HG02759 (cell line): ENCODE results near the gene DOCK4.

Experiments
- ATAC-seq: cut with Tn5 transposase; IDR thresholded peaks from one replicate; pipeline ENCODE4 v1.9.1; 2021; ENCODE audit warnings: mild to moderate bottlenecking, moderate library complexity; ENCODE audit not compliant: unreplicated experiment

Gene DOCK4

GRCh38 chr7:112116894-112117293 is 89.3 kb downstream of the DOCK4 start:
- ATAC-seq: no peak

DNA sequence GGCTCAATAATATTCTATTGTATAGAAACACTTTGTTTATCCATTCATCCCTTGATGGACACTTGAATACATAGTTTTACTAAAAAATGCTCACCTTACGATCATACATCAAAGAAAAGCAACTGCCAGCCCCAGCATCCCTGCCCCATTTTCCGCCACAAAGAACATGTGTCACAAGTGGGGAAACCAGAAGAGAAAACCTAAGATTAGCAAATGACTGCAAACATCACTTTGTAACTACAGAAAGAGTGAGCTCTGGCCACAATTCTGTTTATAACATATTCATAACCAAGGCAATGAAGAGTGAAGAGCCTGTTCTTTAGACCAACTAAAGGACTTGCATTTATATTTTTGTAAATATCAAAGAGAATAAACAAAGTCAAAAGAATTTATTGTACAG is 89.8 kb downstream of the DOCK4 start:
- no peak for ATAC-seq

- no peak for ATAC-seq
Observed at GRCh38 chr7:112115880-112116279, 90.3 kb downstream of the DOCK4 start.

DNA sequence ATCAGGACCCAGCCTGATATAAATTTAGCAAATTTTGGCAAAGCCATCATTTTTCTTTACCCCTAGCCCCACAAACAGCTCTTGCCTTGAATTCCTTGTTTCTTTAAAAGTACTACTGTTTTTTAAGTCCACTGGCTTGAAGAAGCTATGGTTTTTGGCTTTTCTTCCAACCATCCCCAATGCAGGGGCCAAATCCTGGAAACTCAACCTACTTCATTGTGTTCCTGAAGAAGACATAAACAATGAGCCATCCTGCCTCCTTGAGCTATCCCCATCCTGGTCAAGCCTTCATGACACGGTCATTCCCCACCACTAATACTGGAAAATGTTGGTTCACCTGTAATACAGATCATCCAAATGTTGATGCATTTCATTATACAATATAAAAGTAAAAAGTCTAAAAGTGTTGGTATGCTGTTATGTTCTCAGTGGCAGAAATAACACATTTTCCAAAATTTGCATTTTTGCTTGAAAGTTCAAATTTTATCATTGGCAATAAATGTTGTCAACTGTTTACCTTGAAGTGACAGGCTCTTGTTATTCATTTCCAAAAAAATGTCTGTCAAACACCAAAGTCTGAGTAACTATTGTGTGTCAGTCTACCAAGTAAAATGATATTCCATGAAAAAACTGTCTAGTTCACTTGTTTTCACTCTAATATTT is 92.2 kb downstream of the DOCK4 start:
- ATAC-seq: no peak

GRCh38 chr7:112112822-112113255 is 93.4 kb downstream of the DOCK4 start:
- ATAC-seq: no peak

DNA sequence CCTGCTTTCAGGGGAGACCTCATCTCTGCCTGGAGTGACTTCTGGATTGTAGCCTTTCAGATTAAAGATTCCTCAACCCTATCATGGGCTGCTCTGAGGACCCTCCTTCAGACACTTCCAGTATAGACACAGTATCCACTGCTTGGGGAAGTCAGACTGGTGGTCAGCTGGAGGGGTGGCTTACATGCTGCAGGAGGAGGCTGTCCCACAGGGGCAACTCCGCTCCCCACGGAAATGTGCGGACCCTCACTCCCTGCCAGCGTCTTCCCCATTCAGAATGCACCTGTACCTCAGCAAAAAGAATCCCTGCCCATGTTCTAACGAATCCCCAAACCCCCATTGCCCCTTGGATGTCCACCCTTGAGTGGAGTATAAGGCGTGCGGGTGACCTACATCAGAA is 95.5 kb downstream of the DOCK4 start:
- no peak for ATAC-seq

- no peak for ATAC-seq
Observed at GRCh38 chr7:112110175-112110574, 96.0 kb downstream of the DOCK4 start.

DNA sequence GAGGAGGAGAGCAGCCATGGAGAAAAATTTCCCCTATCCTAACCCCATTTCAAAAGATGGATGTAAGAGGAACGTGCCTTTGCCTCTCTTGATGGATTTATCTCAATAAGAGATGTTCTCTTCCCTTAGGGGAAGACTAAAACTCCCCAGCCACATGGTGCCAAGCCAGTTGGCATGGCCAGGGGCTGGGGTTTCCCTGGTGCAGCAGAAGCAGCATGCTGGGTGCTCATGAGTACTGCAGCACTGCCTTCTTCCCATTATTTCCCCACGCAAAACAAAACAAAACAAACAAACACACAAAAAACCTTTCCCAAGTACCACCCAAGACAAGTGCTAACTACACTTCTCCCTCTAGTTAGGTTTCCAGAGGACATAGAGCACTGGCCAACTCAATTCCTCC is 97.2 kb downstream of the DOCK4 start:
- ATAC-seq: no peak

GRCh38 chr7:112105584-112106530 is 100.3 kb downstream of the DOCK4 start:
- ATAC-seq: no peak

- no peak for ATAC-seq
Observed at GRCh38 chr7:112104120-112104519, 102.1 kb downstream of the DOCK4 start.

GRCh38 chr7:112103246-112103645 is 103.0 kb downstream of the DOCK4 start:
- ATAC-seq: no peak

DNA sequence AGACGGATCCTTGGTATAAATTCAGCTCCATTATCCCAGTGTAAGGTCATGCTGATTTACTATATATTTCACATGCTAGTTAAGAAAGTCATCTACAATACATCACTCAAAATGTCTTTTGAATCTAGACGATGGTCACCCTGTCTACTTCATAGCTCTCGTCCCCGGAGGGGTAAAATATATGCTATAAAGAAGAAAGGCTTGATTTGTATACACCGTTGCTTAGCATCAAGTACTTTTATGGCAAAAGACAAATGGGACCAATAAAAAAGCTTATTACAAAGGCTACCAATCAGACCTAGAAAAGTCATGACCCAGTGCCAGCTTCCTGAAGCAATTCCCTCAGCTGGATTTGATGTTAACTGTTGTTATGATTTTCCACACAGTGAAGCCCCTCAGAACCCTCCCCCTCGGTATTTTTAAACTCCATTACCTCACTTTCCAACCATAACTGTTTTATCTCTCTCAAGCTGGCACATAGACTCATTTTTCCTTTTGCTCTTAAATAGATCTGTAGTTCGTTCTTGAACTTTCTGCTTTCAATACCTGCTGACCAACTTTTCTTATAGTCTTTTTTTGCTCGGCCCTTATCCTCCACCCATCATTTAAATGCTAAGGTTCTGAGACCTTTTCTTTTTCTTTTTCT is 104.9 kb downstream of the DOCK4 start:
- no peak for ATAC-seq

DNA sequence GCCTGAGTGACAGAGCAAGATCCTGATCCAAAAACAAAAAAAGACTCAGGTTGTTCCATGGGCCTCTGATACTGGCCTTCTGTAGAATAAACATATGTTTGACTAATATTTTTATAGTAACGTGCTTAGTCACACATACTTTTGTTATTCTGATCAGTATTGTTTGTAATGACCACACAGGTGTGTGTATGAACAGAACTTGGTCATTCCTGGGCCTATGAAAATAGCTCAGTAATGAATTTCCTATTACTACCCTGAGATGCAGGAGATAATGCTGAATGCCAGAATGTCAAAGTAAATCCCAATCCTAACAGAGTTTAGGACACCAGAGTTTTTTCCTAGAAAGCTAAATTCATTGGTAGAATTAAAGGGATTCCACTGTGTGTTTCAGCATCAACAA is 108.7 kb downstream of the DOCK4 start:
- ATAC-seq: no peak

- no peak for ATAC-seq
Observed at GRCh38 chr7:112093409-112093808, 112.8 kb downstream of the DOCK4 start.

DNA sequence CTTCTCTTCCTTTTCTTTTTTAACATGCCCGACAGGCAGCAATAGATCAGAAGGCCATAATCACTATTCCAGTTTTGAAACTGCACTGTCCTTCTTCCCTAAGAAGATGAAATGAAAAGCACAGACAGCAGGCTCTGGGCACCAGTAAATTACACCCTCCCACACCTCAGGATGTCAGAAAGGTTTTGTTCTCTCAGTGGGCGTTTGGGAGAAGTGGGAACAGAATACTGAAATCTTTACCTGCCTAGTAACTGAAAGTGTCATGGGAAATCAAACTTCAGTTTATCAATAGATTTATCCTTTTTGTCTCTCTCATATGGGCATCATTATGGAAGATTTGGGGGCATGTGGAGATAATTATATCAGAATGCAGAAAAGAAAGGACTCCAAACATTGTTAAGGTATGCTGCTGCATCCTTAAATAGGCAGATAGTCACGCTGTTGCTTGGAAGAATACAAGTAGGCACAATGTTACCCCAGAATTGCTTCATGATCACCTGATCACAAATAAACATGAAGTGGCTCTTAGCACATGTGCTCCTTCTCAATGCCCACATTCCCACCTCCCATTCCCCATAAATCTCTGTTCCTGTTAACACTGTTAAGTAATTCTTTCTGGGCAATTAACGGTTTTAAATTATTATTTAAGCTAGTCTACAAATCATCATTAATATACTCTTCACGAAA is 113.3 kb downstream of the DOCK4 start:
- ATAC-seq: no peak

- no peak for ATAC-seq
Observed at GRCh38 chr7:112092306-112092705, 113.9 kb downstream of the DOCK4 start.

DNA sequence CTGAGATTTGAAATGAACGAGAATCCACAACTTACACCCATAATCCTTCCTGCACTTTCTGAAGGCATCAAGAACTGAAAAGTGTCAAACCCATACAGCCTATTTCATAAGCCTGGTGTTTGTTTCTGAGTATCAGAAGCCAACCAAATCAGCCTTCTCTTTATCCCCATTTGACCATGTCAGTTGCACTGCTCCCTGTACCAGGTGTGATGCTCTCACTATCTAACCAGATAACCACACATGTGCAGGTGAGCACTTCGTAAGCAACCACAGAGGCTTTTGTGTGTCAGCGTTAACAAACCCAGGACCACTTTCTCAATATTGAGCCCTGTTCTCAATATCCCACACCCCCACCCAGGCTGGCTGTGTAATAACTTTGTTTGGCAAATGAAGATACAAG is 114.4 kb downstream of the DOCK4 start:
- ATAC-seq: no peak

DNA sequence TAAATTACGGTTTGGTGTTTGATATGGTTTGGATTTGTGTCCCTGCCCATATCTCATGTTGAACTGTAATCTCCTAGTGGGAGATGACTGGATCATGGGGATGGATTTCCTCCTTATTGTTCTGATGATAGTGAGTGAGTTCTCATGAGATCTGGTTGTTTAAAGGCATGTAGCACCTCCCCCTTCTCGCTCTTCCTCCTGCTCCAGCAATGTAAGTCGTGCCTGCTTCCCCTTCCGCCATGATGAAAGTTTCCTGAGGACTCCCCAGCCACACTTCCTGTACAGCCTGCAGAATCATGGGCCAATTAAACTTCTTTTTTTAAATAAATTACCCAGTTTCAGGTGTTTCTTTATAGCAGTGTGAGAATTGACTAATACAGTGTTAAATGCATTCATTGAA is 116.6 kb downstream of the DOCK4 start:
- no peak for ATAC-seq

GRCh38 chr7:112088484-112089016 is 117.6 kb downstream of the DOCK4 start:
- no peak for ATAC-seq

GRCh38 chr7:112086496-112087254 is 119.5 kb downstream of the DOCK4 start:
- ATAC-seq: no peak
